ENCODE results near the gene KCNS3.

Gene KCNS3

DNA sequence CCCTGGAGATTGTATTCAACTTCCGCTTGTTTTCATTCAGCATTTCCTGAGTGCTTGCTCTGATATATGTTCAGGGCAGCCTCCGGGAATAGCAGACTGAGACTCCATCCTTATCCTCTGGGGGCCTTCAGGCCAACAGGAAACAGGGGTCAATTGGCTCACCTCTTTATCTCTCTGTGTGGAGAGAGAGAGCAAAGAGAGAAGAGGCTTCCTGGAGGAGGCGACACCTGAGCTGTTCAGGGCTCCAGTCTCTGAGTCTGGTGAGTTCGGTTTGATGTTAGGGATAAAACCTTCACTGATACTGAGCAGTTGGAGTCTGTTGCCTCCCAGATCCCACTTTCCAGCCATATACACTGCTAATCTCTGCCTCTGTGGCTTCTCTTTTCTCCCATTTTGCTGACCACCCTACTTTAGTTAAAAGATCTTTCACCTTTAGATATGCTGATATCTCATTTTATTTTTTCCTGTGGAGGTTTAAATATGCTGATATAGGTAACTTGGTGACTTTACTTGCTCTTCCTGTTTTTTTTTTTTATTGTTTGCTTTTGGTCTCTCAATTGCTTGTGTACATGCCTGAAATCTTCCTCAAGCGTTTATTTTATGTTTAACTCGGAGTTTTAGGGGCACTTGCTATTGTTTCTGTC is 56.9 kb downstream of the KCNS3 start:
- DNase-seq (ENCODE audit: low read depth) = no peak
- H3K4me3 ChIP-seq (ENCODE audit: low read depth, low read length) = no peak overlapping the region
- TF ChIP-seq, protein P1, sequence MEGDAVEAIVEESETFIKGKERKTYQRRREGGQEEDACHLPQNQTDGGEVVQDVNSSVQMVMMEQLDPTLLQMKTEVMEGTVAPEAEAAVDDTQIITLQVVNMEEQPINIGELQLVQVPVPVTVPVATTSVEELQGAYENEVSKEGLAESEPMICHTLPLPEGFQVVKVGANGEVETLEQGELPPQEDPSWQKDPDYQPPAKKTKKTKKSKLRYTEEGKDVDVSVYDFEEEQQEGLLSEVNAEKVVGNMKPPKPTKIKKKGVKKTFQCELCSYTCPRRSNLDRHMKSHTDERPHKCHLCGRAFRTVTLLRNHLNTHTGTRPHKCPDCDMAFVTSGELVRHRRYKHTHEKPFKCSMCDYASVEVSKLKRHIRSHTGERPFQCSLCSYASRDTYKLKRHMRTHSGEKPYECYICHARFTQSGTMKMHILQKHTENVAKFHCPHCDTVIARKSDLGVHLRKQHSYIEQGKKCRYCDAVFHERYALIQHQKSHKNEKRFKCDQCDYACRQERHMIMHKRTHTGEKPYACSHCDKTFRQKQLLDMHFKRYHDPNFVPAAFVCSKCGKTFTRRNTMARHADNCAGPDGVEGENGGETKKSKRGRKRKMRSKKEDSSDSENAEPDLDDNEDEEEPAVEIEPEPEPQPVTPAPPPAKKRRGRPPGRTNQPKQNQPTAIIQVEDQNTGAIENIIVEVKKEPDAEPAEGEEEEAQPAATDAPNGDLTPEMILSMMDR (IDR thresholded peaks at IDR 0.05; ENCODE audit: insufficient read depth, low read depth, low read length, missing control alignments) = no peak

DNA sequence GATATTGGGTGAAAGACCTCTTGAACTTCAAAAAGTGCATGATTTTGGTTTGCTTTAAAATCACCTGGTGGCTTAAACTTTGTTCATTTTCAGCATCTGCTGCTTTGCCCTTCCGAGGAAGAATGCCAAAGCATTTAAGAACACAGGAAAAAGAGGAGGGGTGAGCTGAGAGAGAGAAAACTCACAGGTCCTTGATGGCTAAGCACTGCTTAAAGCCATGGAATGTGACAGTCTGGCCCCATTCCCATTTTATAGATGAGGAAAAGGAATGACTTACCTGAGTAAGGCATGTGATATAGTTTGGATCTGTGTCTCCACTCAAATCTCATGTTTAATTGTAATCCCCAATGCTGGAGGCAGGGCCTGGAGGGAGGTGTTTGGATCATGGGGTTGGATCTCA is 58.1 kb downstream of the KCNS3 start:
- TF ChIP-seq, protein P1 (IDR thresholded peaks at IDR 0.05; ENCODE audit: insufficient read depth, low read depth, low read length, missing control alignments) = no peak
- no peak overlapping the region for H3K4me3 ChIP-seq (ENCODE audit: low read depth, low read length)
- no peak for DNase-seq (ENCODE audit: low read depth)

DNA sequence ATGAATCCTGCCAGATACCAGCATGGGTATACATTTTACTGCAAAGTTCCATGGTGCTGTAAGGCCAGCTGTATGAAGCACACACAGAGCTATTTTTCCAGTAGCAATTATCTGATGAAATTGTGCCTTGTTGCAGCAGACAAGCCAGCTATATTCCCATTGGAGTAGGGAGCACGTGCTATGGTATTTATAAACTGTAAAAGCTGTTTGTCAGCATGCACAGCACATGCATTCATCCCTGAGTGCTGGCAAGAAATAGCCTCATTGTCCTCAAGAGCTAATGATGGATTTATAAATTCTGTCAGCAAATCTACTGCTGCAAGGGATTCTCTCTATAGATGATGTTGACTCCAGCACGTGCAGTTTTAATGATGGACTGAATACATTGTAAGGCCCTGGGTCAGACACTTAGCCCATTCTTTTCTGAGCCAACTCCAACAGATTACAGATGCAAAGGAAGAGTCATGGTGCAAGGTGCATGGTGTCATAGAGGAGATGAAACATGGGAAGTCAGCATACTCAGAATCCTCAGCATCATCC is 61.7 kb downstream of the KCNS3 start:
- TF ChIP-seq, protein P1 (IDR thresholded peaks at IDR 0.05; ENCODE audit: insufficient read depth, low read depth, low read length, missing control alignments) = no peak
- H3K4me3 ChIP-seq (ENCODE audit: low read depth, low read length) = no peak overlapping the region
- no peak for DNase-seq (ENCODE audit: low read depth)

DNA sequence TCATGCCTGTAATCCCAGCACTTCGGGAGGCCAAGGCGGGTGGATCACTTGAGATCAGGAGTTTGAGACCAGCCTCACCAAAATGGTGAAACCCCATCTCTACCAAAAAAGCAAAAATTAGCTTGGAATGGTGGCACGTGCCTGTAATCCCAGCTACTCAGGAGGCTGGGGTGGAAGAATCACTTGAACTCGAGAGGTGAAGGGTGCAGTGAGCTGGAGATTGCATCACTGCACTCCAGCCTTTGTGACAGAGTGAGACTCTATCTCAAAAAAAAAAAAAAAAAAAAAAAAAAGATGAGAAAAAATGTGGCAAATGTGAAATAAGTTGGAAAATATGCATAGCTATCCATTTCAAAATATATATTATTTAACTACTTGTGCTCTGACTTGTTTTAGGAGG is 65.0 kb downstream of the KCNS3 start:
- no peak for DNase-seq (ENCODE audit: low read depth)
- H3K4me3 ChIP-seq (ENCODE audit: low read depth, low read length) = no peak overlapping the region
- TF ChIP-seq, protein P1 (IDR thresholded peaks at IDR 0.05; ENCODE audit: insufficient read depth, low read depth, low read length, missing control alignments) = no peak

DNA sequence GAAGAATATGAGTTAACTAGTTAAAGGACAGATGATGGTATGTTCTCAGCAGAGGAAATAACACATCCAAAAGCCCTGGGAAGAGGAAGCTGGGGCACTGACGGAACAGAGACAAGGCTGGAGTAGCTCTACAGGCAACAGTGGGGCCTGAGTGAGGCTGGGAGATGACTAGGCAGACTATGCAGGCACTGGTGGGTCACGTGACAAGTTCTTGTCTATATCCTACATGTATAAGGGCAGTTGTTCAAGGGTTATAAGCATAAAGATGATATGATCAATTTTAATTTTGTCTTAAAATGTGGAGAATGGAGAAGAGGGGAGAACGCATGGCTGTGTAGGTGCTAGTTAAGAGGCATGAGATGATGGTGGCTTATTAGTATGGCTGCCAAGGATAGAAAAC is 68.6 kb downstream of the KCNS3 start:
- H3K4me3 ChIP-seq (ENCODE audit: low read depth, low read length) = no peak overlapping the region
- DNase-seq (ENCODE audit: low read depth) = no peak
- TF ChIP-seq, protein P1 (IDR thresholded peaks at IDR 0.05; ENCODE audit: insufficient read depth, low read depth, low read length, missing control alignments) = no peak

DNA sequence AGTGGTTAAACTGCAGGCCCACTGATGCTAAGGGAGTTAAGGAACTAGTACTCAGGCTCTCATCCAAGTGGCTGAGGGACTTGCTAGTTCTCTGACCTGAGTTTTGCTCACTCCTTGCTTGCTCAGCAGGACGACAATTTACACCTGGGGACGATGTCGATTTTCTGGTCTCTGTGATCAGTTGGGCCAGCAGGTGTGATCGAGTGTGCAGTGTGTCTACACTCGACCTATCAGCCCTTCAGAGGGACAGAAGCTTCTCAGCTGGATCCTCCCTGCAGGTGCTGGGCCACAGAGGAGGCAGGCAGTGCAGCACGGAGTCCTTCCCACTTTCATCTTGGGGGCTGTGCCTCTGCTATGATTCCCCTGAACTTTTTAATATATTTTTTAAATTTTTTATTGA is 71.5 kb downstream of the KCNS3 start:
- H3K4me3 ChIP-seq (ENCODE audit: low read depth, low read length) = no peak overlapping the region

More for the DNA sequence above, 71.5 kb downstream of the KCNS3 start:
- DNase-seq (ENCODE audit: low read depth) = no peak
- TF ChIP-seq, protein P1 (IDR thresholded peaks at IDR 0.05; ENCODE audit: insufficient read depth, low read depth, low read length, missing control alignments) = no peak
